Measurements from ENCODE around the gene CA5B. TPM values are rescaled to one million over a fixed set of nuclear protein-coding genes. Genes with fewer than 3 reads are reported as not detected.
"Not testable (repeated sequence)": the region's sequence is repeated elsewhere in the genome, so short reads cannot be mapped to it uniquely, and the experiment has no call there.

Gene CA5B
- total RNA-seq, 1 experiment from 2014 or later = 3.4 TPM

DNA sequence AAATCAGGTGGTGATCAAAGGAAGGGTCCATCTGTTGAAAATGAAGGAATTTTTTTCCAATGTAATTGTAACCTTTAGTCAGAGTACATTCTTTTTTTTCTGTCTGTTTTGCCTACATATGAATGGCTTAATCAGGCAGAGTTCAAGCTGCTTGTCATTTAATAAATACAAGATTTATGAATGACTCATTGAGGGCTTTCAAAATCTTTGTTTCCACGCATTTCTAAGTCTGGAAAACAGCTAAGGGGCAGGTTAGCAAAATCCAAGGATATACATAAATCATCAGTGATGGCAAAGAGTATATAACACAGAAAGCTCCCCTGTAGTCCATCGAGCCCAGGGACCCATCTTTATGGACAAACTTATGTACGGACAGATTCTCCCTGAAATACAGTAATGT, 1.8 kb downstream of the CA5B start:
- Histone ChIP-seq H3K36me3 (no peaks in the 10 kb centered on the region), H3K4me3 (no peak overlapping the region), H3K9me3 (no peaks in the 10 kb centered on the region), H3K27me3 (no peaks in the 10 kb centered on the region)
- DNase-seq = no peak

DNA sequence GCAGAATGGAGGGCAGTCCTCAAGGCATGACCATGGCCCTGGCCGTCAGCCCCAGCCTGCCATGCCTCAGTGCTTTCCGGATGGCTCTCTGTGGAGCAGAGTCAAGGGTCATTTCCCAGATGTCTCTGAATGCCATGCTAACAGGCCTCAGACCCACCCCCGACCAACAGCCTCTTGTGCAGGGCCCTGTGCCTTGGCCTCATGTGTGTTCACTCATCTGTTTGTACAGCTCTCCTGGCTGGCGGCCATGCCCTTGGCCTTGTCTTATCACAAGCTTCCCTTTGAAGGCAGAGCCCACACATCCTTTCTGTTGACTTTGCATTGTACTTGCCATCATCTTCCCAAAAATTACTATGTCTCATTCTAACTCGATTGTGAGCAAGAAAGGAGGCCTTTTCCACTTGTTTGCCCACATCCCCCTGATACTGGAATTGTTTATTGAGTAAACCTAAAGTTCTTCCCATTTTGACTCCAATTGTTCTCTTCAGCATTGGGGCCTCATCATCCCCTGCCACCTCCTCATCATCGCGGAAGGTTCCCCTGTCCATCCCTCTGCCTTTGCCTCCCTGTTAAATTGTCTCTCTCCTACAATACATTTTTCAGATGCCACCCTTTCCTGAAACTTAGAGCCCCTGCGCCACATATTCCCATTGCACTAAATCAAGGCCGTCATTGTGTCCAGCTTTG, 6.3 kb downstream of the CA5B start:
- DNase-seq = peak; percentile 15
- no peak overlapping the region for H3K4me3 ChIP-seq
- H3K9me3 ChIP-seq = no peaks in the 10 kb centered on the region
- no peaks in the 10 kb centered on the region for H3K36me3 ChIP-seq
- H3K27me3 ChIP-seq = no peaks in the 10 kb centered on the region

DNA sequence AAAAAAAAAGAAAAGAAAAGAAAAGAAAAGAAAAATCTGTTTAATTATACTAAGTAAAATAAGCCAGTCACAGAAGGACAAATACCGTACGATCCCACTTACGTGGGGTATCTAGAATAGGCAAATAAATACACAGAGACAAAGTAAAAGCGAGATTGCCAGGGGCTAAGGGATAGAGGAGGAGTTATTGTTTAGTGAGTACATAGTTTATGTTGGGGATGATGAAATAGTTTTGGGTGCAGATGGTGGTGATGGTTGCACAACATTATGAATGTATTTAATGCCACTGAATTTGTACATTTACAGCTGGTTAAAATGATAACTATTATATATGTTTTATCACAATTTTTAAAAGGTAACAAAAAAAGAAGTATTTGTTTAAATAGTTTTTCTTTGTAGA, 7.1 kb downstream of the CA5B start:
- Histone ChIP-seq H3K27me3 (no peaks in the 10 kb centered on the region), H3K9me3 (no peaks in the 10 kb centered on the region), H3K36me3 (no peaks in the 10 kb centered on the region), H3K4me3 (no peak overlapping the region)
- no peak for DNase-seq

DNA sequence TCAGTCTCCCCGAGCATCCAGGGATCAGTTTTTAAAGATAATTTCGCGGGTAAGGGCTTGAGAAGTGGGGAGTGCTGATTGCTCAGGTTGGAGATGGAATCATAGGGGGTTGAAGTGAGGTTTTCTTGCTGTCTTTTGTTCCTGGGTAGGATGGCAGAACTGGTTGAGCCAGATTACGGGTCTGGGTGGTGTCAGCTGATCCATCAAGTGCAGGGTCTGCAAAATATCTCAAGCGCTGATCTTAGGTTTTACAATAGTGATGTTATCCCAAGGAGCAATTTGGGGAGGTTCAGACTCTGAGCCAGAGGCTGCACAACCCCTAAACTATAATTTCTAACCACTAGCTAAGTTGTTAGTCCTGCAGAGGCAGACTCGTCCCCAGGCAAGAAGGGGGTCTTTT, 8.6 kb downstream of the CA5B start:
- not testable (repeated sequence) for DNase-seq, H3K4me3 ChIP-seq, H3K27me3 ChIP-seq, H3K9me3 ChIP-seq, H3K36me3 ChIP-seq

DNA sequence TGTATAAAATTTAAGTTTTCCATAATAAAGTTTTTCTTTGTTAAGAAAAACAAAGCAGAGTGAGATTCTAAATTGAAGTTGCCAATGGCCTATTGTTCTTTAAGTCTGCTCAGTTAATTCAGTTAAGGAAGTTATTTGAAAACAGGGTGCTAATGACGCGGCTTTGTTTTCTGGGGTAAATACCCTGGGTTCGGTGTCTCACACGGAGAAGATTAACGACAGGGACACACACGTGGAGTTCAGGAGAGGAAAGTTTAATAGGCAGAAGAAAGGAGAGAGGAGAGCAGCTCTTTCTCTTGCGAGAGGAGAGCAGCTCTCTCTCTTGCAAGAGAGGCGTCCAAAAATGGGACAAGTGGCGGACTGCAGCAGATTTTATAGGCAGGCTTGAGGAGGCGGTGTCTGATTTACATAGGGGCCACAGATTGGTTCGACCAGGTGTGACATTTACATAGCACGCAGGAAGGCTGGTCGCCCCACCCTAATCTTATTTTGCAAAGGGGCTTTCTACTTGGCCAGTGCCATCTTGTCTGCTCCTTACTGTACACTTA, 9.6 kb downstream of the CA5B start:
- Histone ChIP-seq H3K4me3 (no peak overlapping the region), H3K27me3 (no peaks in the 10 kb centered on the region), H3K9me3 (no peaks in the 10 kb centered on the region), H3K36me3 (no peaks in the 10 kb centered on the region)
- DNase-seq = no peak

DNA sequence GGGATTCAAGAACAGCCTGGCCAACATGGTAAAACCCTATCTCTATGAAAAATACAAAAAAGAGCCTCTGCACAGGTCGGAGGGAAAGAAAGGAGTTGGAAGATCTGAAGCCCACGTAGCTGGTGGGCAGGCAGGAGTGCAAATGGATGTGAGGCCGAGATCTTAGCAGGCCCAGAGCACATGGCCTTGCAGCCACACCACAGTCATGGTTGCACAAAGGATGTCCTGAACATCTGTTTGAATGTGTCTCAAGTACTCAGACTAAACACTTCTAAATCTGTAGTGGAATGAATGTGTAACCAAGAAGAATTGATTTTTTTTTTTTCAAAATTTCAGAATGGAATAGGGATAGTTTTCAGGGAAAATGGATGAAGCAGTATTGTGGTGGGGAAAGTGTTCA, 10.8 kb downstream of the CA5B start:
- H3K27me3 ChIP-seq = no peaks in the 10 kb centered on the region
- H3K36me3 ChIP-seq = no peaks in the 10 kb centered on the region
- H3K4me3 ChIP-seq = no peak overlapping the region
- H3K9me3 ChIP-seq = no peaks in the 10 kb centered on the region
- DNase-seq = no peak

DNA sequence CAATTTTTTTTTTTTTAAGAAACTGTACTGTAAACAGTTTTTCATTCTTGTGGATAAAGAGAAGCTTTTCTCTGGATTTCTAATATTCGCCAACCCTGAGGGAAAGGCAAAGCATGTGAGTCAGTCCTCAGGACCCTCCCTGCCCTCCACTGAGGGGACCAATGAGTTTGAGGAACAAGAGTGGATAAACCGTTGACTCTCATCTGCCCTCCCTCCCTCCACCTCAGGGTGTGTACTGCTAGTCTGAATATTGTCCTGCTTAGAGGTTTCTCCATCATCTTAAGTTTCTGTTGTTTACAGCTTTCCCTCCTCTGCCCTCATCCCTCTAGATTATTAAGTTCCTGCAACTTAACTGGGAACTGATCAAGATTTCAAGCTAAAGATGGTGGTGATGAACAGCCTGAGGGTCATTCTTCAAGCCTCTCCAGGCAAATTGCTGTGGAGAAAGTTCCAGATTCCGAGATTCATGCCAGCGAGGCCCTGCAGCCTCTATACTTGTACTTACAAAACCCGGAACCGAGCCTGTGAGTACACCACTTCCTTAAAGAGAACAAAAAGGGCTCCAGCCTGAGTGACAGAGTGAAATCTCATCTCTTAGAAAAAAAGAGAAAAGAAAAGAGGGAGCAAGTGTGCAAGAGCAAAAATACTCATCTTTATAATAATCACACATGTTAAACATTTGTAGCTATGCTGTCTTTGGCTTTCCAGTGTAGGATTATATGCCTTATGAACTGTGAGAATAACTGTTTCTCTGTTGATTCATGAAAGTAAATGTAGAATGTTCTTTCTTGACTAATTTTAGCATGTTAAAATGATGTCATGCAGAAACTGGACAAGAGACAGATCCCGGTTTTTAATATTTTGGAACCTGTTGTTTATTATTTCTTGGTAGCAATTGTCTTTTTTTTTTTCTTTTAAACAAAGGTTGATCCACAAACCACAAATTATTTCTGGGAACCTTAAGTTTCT, 11.9 kb downstream of the CA5B start:
- DNase-seq = peak; percentile 43
- no peaks in the 10 kb centered on the region for H3K36me3 ChIP-seq
- H3K27me3 ChIP-seq = no peaks in the 10 kb centered on the region
- H3K4me3 ChIP-seq = no peak overlapping the region
- no peaks in the 10 kb centered on the region for H3K9me3 ChIP-seq

GRCh38 chrX:15750611-15751154, 12.6 kb downstream of the CA5B start:
- Histone ChIP-seq H3K4me3 (no peak overlapping the region), H3K36me3 (no peaks in the 10 kb centered on the region), H3K9me3 (no peaks in the 10 kb centered on the region), H3K27me3 (no peaks in the 10 kb centered on the region)
- DNase-seq = peak; percentile 38

DNA sequence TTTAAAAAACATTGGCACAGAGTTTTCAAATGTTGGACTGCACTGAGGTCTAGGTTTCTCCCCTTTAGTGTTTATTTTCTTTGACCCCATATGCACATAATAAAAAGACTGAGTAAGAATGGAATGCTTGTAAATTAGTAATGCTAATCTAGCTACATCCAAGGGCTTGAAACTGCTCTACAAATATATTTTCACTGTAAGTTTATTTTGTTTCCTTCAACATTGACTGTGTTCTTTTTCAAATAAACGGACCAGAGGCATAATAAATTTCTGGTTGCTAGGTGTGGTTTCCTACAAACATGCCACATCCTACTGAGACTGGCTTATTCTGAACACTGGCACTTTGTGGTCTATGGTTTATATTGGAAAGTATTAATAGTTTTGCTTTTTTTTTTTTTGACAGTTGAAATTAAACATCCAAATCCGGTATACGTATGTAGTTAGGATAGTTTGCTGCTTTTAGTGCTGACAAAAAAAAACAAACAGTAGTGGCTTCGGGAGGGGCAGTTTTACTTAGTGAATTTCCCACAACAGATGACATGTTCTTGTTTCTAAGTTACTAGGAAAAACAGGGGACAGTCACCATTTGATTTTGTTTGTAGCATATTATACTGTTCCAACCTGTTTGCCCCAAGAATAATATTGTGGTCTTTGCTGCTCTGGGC, 13.2 kb downstream of the CA5B start:
- H3K27me3 ChIP-seq = no peaks in the 10 kb centered on the region
- no peak overlapping the region for H3K4me3 ChIP-seq
- DNase-seq = no peak
- H3K36me3 ChIP-seq = no peaks in the 10 kb centered on the region
- no peaks in the 10 kb centered on the region for H3K9me3 ChIP-seq

GRCh38 chrX:15755091-15755490, 17.0 kb downstream of the CA5B start:
- Histone ChIP-seq H3K36me3 (no peaks in the 10 kb centered on the region), H3K9me3 (no peaks in the 10 kb centered on the region), H3K27me3 (no peaks in the 10 kb centered on the region), H3K4me3 (no peak overlapping the region)
- no peak for DNase-seq

DNA sequence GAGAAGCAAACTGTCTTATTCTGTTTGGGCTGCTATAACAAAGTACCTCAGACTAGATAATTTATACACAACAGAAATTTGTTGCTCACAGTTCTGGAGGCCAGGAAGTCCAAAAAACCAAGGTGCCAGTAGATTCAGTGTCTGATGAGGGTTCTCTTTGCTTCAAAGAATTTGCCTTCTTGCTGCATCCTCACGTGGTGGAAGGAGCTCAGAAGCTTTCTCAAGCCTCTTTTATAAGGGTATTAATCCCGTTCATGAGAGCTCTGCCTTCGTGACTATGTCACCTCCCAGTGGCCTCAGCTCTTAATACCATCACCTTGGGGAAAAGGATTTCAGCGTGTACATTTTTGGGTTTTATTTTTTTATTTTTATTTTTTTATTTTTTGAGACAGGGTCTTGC, 20.1 kb downstream of the CA5B start:
- DNase-seq = no peak
- Histone ChIP-seq H3K9me3 (no peaks in the 10 kb centered on the region), H3K4me3 (no peak overlapping the region), H3K27me3 (no peaks in the 10 kb centered on the region), H3K36me3 (no peaks in the 10 kb centered on the region)

DNA sequence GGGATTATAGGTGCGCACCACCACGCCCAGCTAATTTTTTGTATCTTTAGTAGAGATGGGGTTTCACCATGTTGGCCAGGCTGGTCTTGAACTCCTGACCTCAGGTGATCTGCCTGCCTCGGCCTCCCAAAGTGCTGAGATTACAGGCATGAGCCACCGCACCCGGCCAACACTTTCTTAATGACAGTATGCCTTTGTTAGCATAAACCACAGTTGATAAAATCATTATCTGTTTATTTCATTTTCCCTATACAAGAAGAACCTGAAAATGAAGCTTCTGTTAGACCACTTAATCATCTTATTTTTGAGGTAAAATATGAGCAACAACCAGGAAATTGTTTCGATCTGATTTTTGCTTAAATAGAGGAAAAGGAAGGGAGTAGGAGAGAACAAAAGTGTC, 21.8 kb downstream of the CA5B start:
- H3K4me3 ChIP-seq, DNase-seq, H3K9me3 ChIP-seq, H3K36me3 ChIP-seq, H3K27me3 ChIP-seq: not testable (repeated sequence)

- Histone ChIP-seq H3K4me3 (no peak overlapping the region), H3K27me3 (no peaks in the 10 kb centered on the region), H3K9me3 (no peaks in the 10 kb centered on the region), H3K36me3 (no peaks in the 10 kb centered on the region)
- peak; percentile 4 for DNase-seq
Observed at GRCh38 chrX:15761564-15762191, 23.6 kb downstream of the CA5B start.

GRCh38 chrX:15769300-15769954, 31.4 kb downstream of the CA5B start:
- DNase-seq = no peak
- H3K4me3 ChIP-seq = no peak overlapping the region
- no peaks in the 10 kb centered on the region for H3K27me3 ChIP-seq
- H3K36me3 ChIP-seq = no peaks in the 10 kb centered on the region
- no peaks in the 10 kb centered on the region for H3K9me3 ChIP-seq

DNA sequence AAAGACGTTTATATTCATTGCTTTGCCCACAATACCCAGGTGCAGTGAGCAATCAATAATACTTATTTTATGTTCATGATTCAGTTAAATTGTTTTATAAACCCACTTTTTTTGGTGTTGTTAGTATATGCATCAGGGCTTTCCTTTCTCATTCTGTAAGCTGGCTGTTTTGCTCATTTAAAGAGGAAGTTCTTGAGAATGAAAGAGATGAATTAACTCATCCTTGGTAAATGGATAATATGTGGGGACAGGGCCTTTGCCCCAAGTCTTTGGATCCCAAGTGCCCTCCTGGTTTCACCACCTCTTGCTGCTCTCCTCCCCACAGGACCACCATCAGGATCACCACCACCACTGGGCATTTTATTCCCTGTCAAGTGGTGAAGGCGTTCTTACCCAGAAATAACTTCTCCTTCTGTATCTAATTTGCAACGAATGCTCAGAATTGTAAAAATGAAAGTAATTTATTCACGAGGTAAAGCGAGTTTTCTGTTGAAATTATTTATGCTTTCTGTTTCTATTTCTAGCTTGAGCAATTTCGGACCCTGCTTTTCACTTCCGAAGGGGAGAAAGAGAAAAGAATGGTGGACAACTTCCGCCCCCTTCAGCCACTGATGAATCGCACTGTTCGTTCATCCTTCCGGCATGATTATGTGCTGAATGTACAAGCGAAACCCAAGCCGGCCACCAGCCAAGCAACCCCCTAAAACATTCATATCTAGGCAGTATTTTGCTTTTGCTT, 44.1 kb downstream of the CA5B start:
- H3K9me3 ChIP-seq = no peaks in the 10 kb centered on the region
- no peaks in the 10 kb centered on the region for H3K27me3 ChIP-seq
- H3K36me3 ChIP-seq = no peaks in the 10 kb centered on the region
- no peak for DNase-seq
- no peak overlapping the region for H3K4me3 ChIP-seq

Measured in MG63 (cell line).